ENCODE data around the gene DNAJB13. TPM values are rescaled to one million over a fixed set of nuclear protein-coding genes. Genes with fewer than 3 reads are reported as not detected.

DNAJB13 gene
- total and polyA plus RNA-seq, 12 donors: not detected

Other genes starting within 250 kb of the DNAJB13 start
- gene RAB6A, start 190.0 kb upstream of the DNAJB13 start, total RNA-seq: 100 to 1,000 TPM in 8 of 10 donors, 10 to 100 TPM in 2; 96.5 to 137 (median 120) TPM
- 10 to 100 TPM; 39.1 to 67.8 TPM for gene RAB6A, start 190.0 kb upstream of the DNAJB13 start, polyA plus RNA-seq
- 10 to 100 TPM; 25.1 to 44.4 (median 32.6) TPM for gene MRPL48, start 163.2 kb upstream of the DNAJB13 start, total RNA-seq
- 10 to 100 TPM; 32.8 to 39.7 TPM for gene MRPL48, start 163.2 kb upstream of the DNAJB13 start, polyA plus RNA-seq
- 10 to 100 TPM; 42.3 to 63.2 (median 50.9) TPM for gene COA4, start 74.2 kb upstream of the DNAJB13 start, total RNA-seq
- gene COA4, start 74.2 kb upstream of the DNAJB13 start, polyA plus RNA-seq: 100 to 1,000 TPM in 1 of 2 donors, 10 to 100 TPM in 1; 67.5 to 129 TPM
- gene PAAF1, start 74.0 kb upstream of the DNAJB13 start, total RNA-seq: 10 to 100 TPM in 8 of 10 donors, 1 to 10 TPM in 2; 7.7 to 14.3 (median 12.7) TPM
- 10 to 100 TPM; 12.8 to 27.4 TPM for gene PAAF1, start 74.0 kb upstream of the DNAJB13 start, polyA plus RNA-seq
- gene UCP2, start 31.8 kb downstream of the DNAJB13 start, total RNA-seq: 10 to 100 TPM; 11.8 to 73.3 (median 18.1) TPM
- 10 to 100 TPM; 10.2 to 18.4 TPM for gene UCP2, start 31.8 kb downstream of the DNAJB13 start, polyA plus RNA-seq
- 10 to 100 TPM in 1 of 10 donors, 1 to 10 TPM in 7, under 1 TPM in 2; 0.61 to 12.6 (median 1.6) TPM for gene UCP3, start 58.1 kb downstream of the DNAJB13 start, total RNA-seq
- gene UCP3, start 58.1 kb downstream of the DNAJB13 start, polyA plus RNA-seq: 1 to 10 TPM in 1 of 2 donors, under 1 TPM in 1; 0.83 to 3.5 TPM
- 10 to 100 TPM in 8 of 10 donors, 1 to 10 TPM in 2; 8.4 to 14.8 (median 12.2) TPM for gene C2CD3, start 220.0 kb downstream of the DNAJB13 start, total RNA-seq
- 1 to 10 TPM; 7.8 to 8.1 TPM for gene C2CD3, start 220.0 kb downstream of the DNAJB13 start, polyA plus RNA-seq
- gene PPME1, start 220.3 kb downstream of the DNAJB13 start, total RNA-seq: 10 to 100 TPM; 24.5 to 35.3 (median 30.7) TPM
- 10 to 100 TPM; 24.2 to 30.4 TPM for gene PPME1, start 220.3 kb downstream of the DNAJB13 start, polyA plus RNA-seq